ENCODE results near the gene ZBTB39.
A peak's percentile ranks its signal among the peaks of the same experiment; 100 is the strongest.
"Not testable (repeated sequence)": the region's sequence is repeated elsewhere in the genome, so short reads cannot be mapped to it uniquely, and the experiment has no call there.

ZBTB39 gene

GRCh38 chr12:56998981-56999380 is 7.4 kb downstream of the ZBTB39 start:
- no peak for DNase-seq

DNA sequence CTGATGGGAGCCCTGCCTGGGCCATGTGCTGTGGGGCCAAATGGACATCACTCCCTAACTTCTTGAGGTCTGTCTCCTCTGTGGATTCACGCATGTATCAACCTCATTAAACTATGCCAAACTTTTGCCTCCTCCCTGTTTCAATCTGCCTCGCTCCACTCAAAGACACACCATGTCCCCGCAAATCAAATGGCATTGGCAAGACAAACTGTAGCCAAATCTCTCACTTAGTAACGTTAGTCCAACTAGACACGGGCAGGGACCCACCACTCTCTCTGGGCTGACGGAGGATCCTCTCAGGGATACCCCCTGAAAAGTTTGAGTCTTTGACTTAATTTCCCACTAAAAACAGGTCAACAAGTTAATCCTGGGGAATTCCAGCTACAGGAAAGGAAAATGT is 8.0 kb downstream of the ZBTB39 start:
- no peak for DNase-seq

- DNase-seq, result no peak
Observed at GRCh38 chr12:56996793-56997545, 9.4 kb downstream of the ZBTB39 start.

DNA sequence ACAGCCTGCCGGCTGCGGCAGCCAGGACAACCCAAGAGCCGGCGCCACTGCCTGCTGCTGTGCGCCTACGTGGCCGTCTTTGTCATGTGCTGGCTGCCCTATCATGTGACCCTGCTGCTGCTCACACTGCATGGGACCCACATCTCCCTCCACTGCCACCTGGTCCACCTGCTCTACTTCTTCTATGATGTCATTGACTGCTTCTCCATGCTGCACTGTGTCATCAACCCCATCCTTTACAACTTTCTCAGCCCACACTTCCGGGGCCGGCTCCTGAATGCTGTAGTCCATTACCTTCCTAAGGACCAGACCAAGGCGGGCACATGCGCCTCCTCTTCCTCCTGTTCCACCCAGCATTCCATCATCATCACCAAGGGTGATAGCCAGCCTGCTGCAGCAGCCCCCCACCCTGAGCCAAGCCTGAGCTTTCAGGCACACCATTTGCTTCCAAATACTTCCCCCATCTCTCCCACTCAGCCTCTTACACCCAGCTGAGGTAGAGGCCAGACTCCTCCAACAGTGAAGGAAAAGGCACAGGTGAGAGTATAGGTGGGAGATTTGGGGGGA is 10.3 kb downstream of the ZBTB39 start:
- no peak for DNase-seq

GRCh38 chr12:56995201-56995929 is 11.0 kb downstream of the ZBTB39 start:
- DNase-seq, result no peak

- no peak for DNase-seq
Observed at GRCh38 chr12:56994231-56994746, 12.1 kb downstream of the ZBTB39 start.

DNA sequence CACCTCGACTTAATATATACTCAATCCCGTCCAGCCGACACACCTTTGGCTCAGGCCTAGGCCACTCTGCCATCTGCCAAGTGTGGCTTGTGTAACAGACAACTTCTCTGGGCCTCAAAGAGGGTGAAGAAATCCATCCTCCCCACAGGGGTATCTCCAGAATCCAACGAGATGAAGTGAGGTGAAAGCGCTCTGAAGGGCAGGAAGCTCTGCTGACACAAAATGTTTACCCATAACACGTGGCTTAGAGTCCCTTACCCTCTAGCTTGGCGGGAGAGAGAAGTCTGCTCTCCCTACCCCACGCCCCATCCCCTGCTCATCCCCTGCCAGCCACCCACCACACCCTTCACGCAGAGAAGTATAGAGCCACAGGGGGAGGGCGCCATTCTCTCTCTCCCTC is 13.0 kb downstream of the ZBTB39 start:
- DNase-seq, result no peak

DNA sequence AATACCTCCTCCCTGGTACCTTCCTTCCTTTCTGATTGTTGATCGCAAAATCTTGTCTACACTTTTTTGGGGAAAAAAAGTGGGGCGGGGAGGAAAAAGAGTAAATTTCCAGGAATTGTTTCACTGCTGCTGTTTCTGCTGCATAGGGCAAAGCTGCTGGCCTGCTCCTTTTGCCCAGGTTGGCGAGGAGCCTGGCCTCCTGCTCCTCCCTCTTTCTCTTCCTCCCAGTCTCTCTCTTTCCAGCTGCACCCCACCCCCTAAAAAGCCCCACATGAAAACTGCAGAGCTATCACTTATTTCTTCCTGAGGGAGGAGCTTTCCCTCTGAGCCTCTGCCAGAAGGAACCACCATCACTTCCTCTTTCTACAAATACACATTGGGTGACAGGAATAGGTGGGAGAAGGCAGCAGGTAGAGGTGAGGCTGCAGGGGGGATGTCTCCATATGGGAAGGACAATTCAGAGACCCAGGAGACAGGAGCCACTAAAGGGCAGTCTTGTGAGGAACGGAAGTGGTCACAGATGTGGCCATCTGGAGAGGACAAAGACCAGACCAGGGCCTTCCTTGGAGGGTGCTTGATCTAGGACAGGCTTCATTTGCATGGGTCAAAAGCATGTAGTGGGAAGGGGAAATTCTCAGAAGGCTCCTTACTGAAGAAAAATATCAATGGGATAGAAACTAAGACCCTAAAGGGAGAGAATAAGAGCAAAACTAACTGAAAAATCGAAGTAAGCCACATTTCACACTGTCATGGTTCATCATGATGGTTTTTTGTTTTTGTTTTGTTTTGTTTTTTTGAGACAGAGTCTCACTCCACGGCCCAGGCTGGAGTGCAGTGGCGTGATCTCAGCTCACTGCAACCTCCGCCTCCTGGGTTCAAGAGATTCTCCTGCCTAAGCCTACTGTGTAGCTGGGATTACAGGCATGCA is 14.8 kb downstream of the ZBTB39 start:
- no peak for DNase-seq

GRCh38 chr12:56990648-56991318 is 15.6 kb downstream of the ZBTB39 start:
- DNase-seq, result no peak

GRCh38 chr12:56989861-56990610 is 16.3 kb downstream of the ZBTB39 start:
- DNase-seq, result no peak

GRCh38 chr12:56988207-56988739 is 18.1 kb downstream of the ZBTB39 start:
- DNase-seq, result no peak

- peak; percentile 71 for DNase-seq
Observed at GRCh38 chr12:56987551-56988053, 18.7 kb downstream of the ZBTB39 start.

DNA sequence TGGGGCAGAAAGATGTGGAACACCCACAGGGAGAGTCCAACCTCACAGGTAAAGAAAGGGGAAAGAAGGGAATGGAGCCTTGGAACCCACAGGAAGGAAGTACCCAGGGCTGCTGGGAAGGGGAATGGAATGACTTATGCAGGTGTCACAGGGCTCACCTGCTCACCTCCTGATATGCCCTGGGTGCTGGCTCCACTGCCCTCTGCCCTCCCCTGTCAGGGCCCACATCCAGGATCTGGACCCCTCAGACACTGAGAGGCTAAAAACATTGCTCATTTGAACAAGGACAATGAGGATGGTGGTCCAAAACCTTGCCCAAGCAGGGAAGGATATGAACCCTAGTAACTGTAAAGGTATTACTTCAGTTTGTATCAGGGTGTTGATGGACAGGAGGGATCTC is 19.3 kb downstream of the ZBTB39 start:
- no peak for DNase-seq

DNA sequence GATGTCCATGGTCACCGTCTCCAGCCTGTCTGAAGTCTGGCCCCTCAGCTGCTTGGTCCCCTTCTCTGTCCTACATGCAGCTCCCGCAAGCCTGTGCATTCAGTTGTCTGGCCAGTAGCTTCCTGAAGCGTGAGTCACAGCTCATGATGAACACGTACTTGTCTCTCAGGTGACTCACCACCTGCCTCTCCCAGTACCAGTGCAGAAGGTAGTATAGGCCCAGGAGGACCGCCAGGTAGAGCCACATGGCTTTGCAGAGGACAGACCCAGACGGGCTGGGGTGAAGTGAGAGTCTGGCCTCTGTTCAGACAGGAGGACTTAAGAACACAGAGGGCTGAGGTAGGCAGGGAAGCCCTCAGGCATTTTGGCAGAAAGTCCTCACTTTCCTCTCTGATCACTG is 20.6 kb downstream of the ZBTB39 start:
- DNase-seq, result not testable (repeated sequence)

GRCh38 chr12:56983386-56983785 is 23.0 kb downstream of the ZBTB39 start:
- no peak for DNase-seq

- DNase-seq, result not testable (repeated sequence)
Observed at GRCh38 chr12:56982578-56983236, 23.6 kb downstream of the ZBTB39 start.

GRCh38 chr12:56980941-56981530 is 25.3 kb downstream of the ZBTB39 start:
- no peak for DNase-seq

DNA sequence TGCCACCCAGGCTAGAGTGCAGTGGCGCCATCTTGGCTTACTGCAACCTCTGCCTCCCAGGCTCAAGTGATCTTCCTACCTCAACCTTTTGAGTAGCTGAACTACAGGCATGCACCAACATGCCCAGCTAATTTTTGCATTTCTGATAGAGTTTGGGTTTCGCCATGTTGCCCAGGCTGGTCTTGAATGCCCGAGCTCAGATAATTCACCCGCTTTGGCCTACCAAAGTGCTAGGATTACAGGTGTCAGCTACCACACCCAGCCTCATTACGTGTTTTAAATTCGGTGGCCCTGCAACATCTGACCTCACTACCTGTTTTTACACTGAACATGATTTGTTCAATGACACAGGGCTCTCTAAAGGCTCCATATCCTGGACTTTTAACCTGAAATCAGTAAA is 26.1 kb downstream of the ZBTB39 start:
- no peak for DNase-seq

GRCh38 chr12:56979628-56980027 is 26.7 kb downstream of the ZBTB39 start:
- no peak for DNase-seq
